IMR-90 (cell line): ENCODE data around the gene DCC. TPM values are rescaled to one million over a fixed set of nuclear protein-coding genes. Genes with fewer than 3 reads are reported as not detected.

Experiments
- ATAC-seq: fragments of 200-7000 bp; cut with Tn5 transposase; 2 replicates; pipeline ENCODE4 v1.9.1; 2020; ENCODE audit warnings: low read depth, mild to moderate bottlenecking, moderate library complexity
- BruUV-seq: library from RNA; stranded (reverse); fragments of 400-500 nt; replicated peaks from 2 replicates; lab custom pipeline; 2021; lab: Mats Ljungman, UMichigan
- CTCF ChIA-PET: fragments of 300-600 bp; formaldehyde crosslinking; extraction: SDS; loops from one replicate; lab custom pipeline; 2021; ENCODE audit warnings: antibody characterized with exemption; lab: Yijun Ruan, JAX
- POLR2A ChIA-PET: fragments of 300-600 bp; sonication (Branson Sonifier 250); formaldehyde crosslinking; loops from one replicate; lab custom pipeline; 2022; ENCODE audit warnings: antibody characterized with exemption; ENCODE audit not compliant: unreplicated experiment; lab: Charles Lee
- DNase-seq: peaks from one replicate; pipeline ENCODE4 v3.0.0; 2013
- H2AFZ ChIP-seq: replicated peaks from 2 replicates; pipeline ENCODE3; 2013; ENCODE audit warnings: low read length, mild to moderate bottlenecking; ENCODE audit not compliant: poor library complexity
- H2AK5ac ChIP-seq: 2 replicates; pipeline ENCODE4 v1.6.1; 2013; ENCODE audit warnings: low read depth, low read length, inconsistent platforms
- H2AK9ac ChIP-seq: replicated peaks from 2 replicates; pipeline ENCODE3; 2013; ENCODE audit warnings: mild to moderate bottlenecking, low read depth, low read length, moderate library complexity; ENCODE audit not compliant: poor library complexity
- H2BK120ac ChIP-seq: 2 replicates; pipeline ENCODE4 v1.6.1; 2013; ENCODE audit warnings: low read depth, low read length, inconsistent platforms
- H2BK15ac ChIP-seq: 3 replicates; pipeline ENCODE4 v1.6.1; 2013; ENCODE audit warnings: low read depth, low read length, inconsistent platforms
- H2BK20ac ChIP-seq: 2 replicates; pipeline ENCODE4 v1.6.1; 2013; ENCODE audit warnings: low read depth, mild to moderate bottlenecking, inconsistent platforms, low read length, moderate library complexity
- H2BK5ac ChIP-seq: 2 replicates; pipeline ENCODE4 v1.6.1; 2013; ENCODE audit warnings: mild to moderate bottlenecking, low read depth, low read length, inconsistent platforms; ENCODE audit not compliant: poor library complexity, severe bottlenecking
- H3K14ac ChIP-seq: replicated peaks from 2 replicates; pipeline ENCODE4 v1.6.1; 2013; ENCODE audit warnings: low read depth, low read length, inconsistent platforms
- H3K18ac ChIP-seq: 2 replicates; pipeline ENCODE4 v1.6.1; 2013; ENCODE audit warnings: low read depth, low read length, control low read depth
- H3K23ac ChIP-seq: 2 replicates; pipeline ENCODE4 v1.6.1; 2013; ENCODE audit warnings: low read depth, low read length, inconsistent platforms
- H3K27ac ChIP-seq: 2 replicates; pipeline ENCODE4 v1.5.1; 2013; ENCODE audit warnings: mild to moderate bottlenecking, control low read depth, low read length; ENCODE audit not compliant: insufficient read depth
- H3K27me3 ChIP-seq: 2 replicates; pipeline ENCODE4 v1.6.1; 2013; ENCODE audit warnings: low read length; ENCODE audit not compliant: control insufficient read depth, insufficient read depth
- H3K36me3 ChIP-seq: 2 replicates; pipeline ENCODE4 v1.6.1; 2013; ENCODE audit warnings: low read length, mixed read lengths; ENCODE audit not compliant: control insufficient read depth, insufficient read depth
- H3K4ac ChIP-seq: 2 replicates; pipeline ENCODE4 v1.6.1; 2013; ENCODE audit warnings: low read depth, low read length, inconsistent platforms
- H3K4me1 ChIP-seq: 2 replicates; pipeline ENCODE4 v1.6.1; 2013; ENCODE audit warnings: low read length, mixed read lengths; ENCODE audit not compliant: control insufficient read depth, insufficient read depth
- H3K4me2 ChIP-seq: 2 replicates; pipeline ENCODE4 v1.6.1; 2013; ENCODE audit warnings: low read depth, mild to moderate bottlenecking, control low read depth, low read length, moderate library complexity
- H3K4me3 ChIP-seq: 2 replicates; pipeline ENCODE4 v1.5.1; 2013; ENCODE audit warnings: low read depth, mild to moderate bottlenecking, control low read depth, low read length, moderate library complexity; ENCODE audit not compliant: insufficient read depth
- H3K56ac ChIP-seq: 2 replicates; pipeline ENCODE4 v1.6.1; 2013; ENCODE audit warnings: low read length, inconsistent platforms; ENCODE audit not compliant: insufficient read depth; ENCODE audit errors: extremely low read depth
- H3K79me1 ChIP-seq, 2 experiments: 2 replicates each; pipeline ENCODE4 v1.6.1; 2013; ENCODE audit warnings: low read length in 2 of 2, inconsistent platforms in 1 of 2, low read depth in 1 of 2
- H3K9ac ChIP-seq: 2 replicates; pipeline ENCODE4 v1.6.1; 2013; ENCODE audit warnings: low read depth, low read length, control low read depth
- H3K9me1 ChIP-seq: 2 replicates; pipeline ENCODE4 v1.6.1; 2013; ENCODE audit warnings: low read length, inconsistent platforms; ENCODE audit not compliant: insufficient read depth
- H3K9me3 ChIP-seq: 2 replicates; pipeline ENCODE4 v1.6.1; 2013; ENCODE audit warnings: low read length; ENCODE audit not compliant: control insufficient read depth, insufficient read depth
- H4K20me1 ChIP-seq: 2 replicates; pipeline ENCODE4 v1.6.1; 2013; ENCODE audit warnings: low read length, inconsistent platforms; ENCODE audit not compliant: insufficient read depth
- H4K5ac ChIP-seq: 2 replicates; pipeline ENCODE4 v1.6.1; 2013; ENCODE audit warnings: mild to moderate bottlenecking, low read depth, low read length, control low read depth
- H4K8ac ChIP-seq, 2 experiments: 2 replicates each; pipeline ENCODE4 v1.6.1; 2013; ENCODE audit warnings: low read depth in 2 of 2, low read length in 2 of 2, control low read depth in 1 of 2, inconsistent platforms in 1 of 2
- H4K91ac ChIP-seq: 2 replicates; pipeline ENCODE4 v1.6.1; 2013; ENCODE audit warnings: low read depth, low read length, inconsistent platforms; ENCODE audit not compliant: insufficient read depth
- CEBPB ChIP-seq: IDR thresholded peaks from 2 replicates; pipeline ENCODE4 v1.6.1; 2012; ENCODE audit warnings: low read depth, low read length, improper control_type of control experiment
- CHD1 ChIP-seq: IDR thresholded peaks from 2 replicates; pipeline ENCODE4 v1.6.1; 2012; ENCODE audit warnings: low read depth, low read length, improper control_type of control experiment
- CTCF ChIP-seq: conservative IDR thresholded peaks from 2 replicates; pipeline ENCODE4 v1.5.1; 2012; ENCODE audit warnings: mild to moderate bottlenecking, low read depth, low read length, improper control_type of control experiment
- ELK1 ChIP-seq: fragments of 150-350 bp; IDR thresholded peaks from 2 replicates; pipeline ENCODE4 v1.6.1; 2016; ENCODE audit warnings: low read depth, mild to moderate bottlenecking, low read length, moderate library complexity, borderline replicate concordance
- FOS ChIP-seq: fragments of 150-350 bp; IDR thresholded peaks from 2 replicates; pipeline ENCODE4 v1.6.1; 2016; ENCODE audit warnings: low read depth, low read length
- MAFK ChIP-seq: IDR thresholded peaks from 2 replicates; pipeline ENCODE4 v1.6.1; 2012; ENCODE audit warnings: low read depth, low read length, improper control_type of control experiment
- MAZ ChIP-seq: IDR thresholded peaks from 2 replicates; pipeline ENCODE4 v1.6.1; 2012; ENCODE audit warnings: low read depth, mild to moderate bottlenecking, low read length, improper control_type of control experiment, moderate library complexity, borderline replicate concordance
- NFE2L2 ChIP-seq: fragments of 150-350 bp; IDR thresholded peaks from 2 replicates; pipeline ENCODE4 v1.6.1; 2016; ENCODE audit warnings: low read depth, mild to moderate bottlenecking, low read length
- POLR2A ChIP-seq: IDR thresholded peaks from 2 replicates; pipeline ENCODE4 v1.6.1; 2012; ENCODE audit warnings: mild to moderate bottlenecking, low read depth, low read length
- RAD21 ChIP-seq: IDR thresholded peaks from 2 replicates; pipeline ENCODE4 v1.6.1; 2012; ENCODE audit warnings: low read length, improper control_type of control experiment
- RCOR1 ChIP-seq: IDR thresholded peaks from 2 replicates; pipeline ENCODE4 v1.6.1; 2012; ENCODE audit warnings: mild to moderate bottlenecking, low read length, improper control_type of control experiment; ENCODE audit not compliant: insufficient replicate concordance
- SMC3 ChIP-seq: fragments of 150-350 bp; IDR thresholded peaks from 2 replicates; pipeline ENCODE4 v1.6.1; 2016; ENCODE audit warnings: low read depth, mild to moderate bottlenecking, antibody characterized with exemption, low read length, moderate library complexity
- USF2 ChIP-seq: fragments of 150-350 bp; IDR thresholded peaks from 2 replicates; pipeline ENCODE4 v1.6.1; 2017; ENCODE audit warnings: mild to moderate bottlenecking, antibody characterized with exemption, low read length, low read depth
- WGBS, 2 experiments: methylation state at CpG; one replicate each; pipeline versions ENCODE4 v1.1.5 to v1.1.7; 2013; ENCODE audit warnings: missing lambda C conversion rate in 2 of 2; ENCODE audit not compliant: insufficient read length in 1 of 2; ENCODE audit errors: extremely low coverage in 2 of 2; 5-methylcytosine and 5-hydroxymethylcytosine counted together
- dilution Hi-C: fragments of 300-500 bp; cut with HindIII; formaldehyde crosslinking; loops from one replicate; pipeline ENCODE4 v1.14.3; 2018; ENCODE audit warnings: low sequenced_read_pairs; ENCODE audit not compliant: unreplicated experiment
- in situ Hi-C: fragments of 300-500 bp; cut with MboI; formaldehyde crosslinking; loops from 3 replicates; pipeline ENCODE4 v1.14.3; 2019; ENCODE audit warnings: low sequenced_read_pairs, inconsistent platforms, mixed read lengths
- intact Hi-C: fragments of 100-400 bp; cut with micrococcal nuclease; formaldehyde crosslinking; loops from 2 replicates; pipeline ENCODE4 v1.10.0; 2022
- polyA plus RNA-seq, 3 experiments: library from polyadenylated mRNA; depleted of rRNA; stranded (reverse); fragments of >200 nt; gene quantifications; 2 replicates each; pipeline ENCODE4 v1.2.3, GENCODE V29; 2012; ENCODE audit warnings: low replicate concordance in 1 of 3
- total RNA-seq: library from RNA; depleted of rRNA; stranded (reverse); fragments of >200 nt; gene quantifications from 2 replicates; pipeline ENCODE4 v1.2.3, GENCODE V29; 2012

Gene DCC
- total and polyA plus RNA-seq, 2 of the 4 experiments (the other 2 are of a cell fraction), result 0.31 to 0.54 TPM

GRCh38 chr18:53261241-53261640 lies 921.2 kb downstream of the DCC start:
- DNase-seq (no peak), ATAC-seq (no peak)
- Histone ChIP-seq H3K56ac (no peak overlapping the region), H3K27ac (no peak overlapping the region), H2AFZ (no peak overlapping the region), H3K4me2 (no peak overlapping the region), H2BK5ac (no peak overlapping the region), H3K9ac (no peak overlapping the region), H2AK5ac (no peak overlapping the region), H2BK20ac (no peak overlapping the region), H2AK9ac (no peak overlapping the region), H3K4ac (no peak overlapping the region), H2BK120ac (no peak overlapping the region), H3K27me3 (no peaks in the 10 kb centered on the region), H3K9me3 (peaks cover 3% of the 10 kb centered on the region; the same call in 1 of the 2 replicates), H3K36me3 (no peaks in the 10 kb centered on the region), H4K8ac (no peak overlapping the region), H3K9me1 (no peaks in the 10 kb centered on the region), H3K14ac (no peak overlapping the region), H4K5ac (no peak overlapping the region), H3K4me1 (no peaks in the 10 kb centered on the region), H2BK15ac (no peak overlapping the region), H3K23ac (no peak overlapping the region), H3K4me3 (no peak overlapping the region), H3K79me1 (no peaks in the 10 kb centered on the region), H4K20me1 (no peaks in the 10 kb centered on the region), H4K91ac (no peak overlapping the region), H3K18ac (no peak overlapping the region)
- in situ Hi-C loops (no loop called here), dilution Hi-C loops (no loop called here), intact Hi-C loops (no loop called here)
- TF ChIP-seq MAZ (no peak), ELK1 (no peak), CTCF (no peak), POLR2A (no peak), SMC3 (no peak), MAFK (no peak), RCOR1 (no peak), RAD21 (no peak), USF2 (no peak), FOS (no peak), CHD1 (no peak), CEBPB (no peak), NFE2L2 (no peak)
- CTCF ChIA-PET, result no interaction called here
- BruUV-seq, result no TSS peak
- POLR2A ChIA-PET, result no interaction called here
- no CpG with 5 or more reads among the region's 5 CpGs for WGBS, 2 experiments
